Gastrocnemius medialis (tissue), 4 donors: ENCODE results near the gene DYNLRB1.

Experiments
- POLR2A ChIP-seq, 2 donors: fragments of 450-650 bp; IDR thresholded peaks; one replicate each; pipeline ENCODE4 v1.6.1; 2017; ENCODE audit warnings: antibody characterized with exemption in 2 of 2, mild to moderate bottlenecking in 2 of 2, moderate library complexity in 2 of 2
- TF ChIP-seq, protein P1 (sequence below), 5 experiments: fragments of 450-650 bp in 3 of 5; fragments of 200-600 bp in 2 of 5; sonication (generic) in 2 of 5; IDR thresholded peaks in 4 of 5; conservative IDR thresholded peaks in 1 of 5; 1 replicate in 4 of 5; 2 replicates in 1 of 5; pipeline ENCODE4 v1.5.1; 2016 to 2019; ENCODE audit warnings: antibody characterized with exemption in 5 of 5, mild to moderate bottlenecking in 3 of 5, moderate library complexity in 3 of 5

DNA sequence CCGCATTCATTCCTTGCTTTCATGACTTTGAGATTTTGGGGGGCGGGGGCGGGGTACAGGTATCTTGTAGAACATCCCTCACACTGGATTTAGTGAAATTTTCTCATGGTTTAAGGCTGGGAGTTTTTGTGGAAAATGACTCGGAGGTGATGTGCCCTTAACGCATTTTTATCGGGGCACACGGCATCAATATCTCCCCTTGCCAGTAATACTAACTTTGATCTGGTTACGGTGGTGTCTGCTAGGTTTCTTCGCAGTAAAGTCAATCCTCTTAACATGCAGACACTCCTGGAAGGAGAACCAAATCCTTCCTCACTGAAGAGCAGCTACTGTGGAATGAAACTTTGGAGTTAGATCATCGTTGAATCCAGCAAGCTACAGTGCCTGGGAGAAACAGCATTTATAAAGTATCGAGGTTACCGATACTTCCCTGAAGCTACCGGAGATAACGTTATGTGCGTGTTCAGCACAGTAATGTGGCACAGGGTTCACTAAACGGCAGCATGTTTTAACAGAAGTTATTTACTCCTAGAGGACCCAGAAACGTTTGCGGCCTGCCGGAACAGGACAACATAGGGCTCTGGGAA is 1.2 kb upstream of the DYNLRB1 start:
- TF ChIP-seq, protein P1, sequence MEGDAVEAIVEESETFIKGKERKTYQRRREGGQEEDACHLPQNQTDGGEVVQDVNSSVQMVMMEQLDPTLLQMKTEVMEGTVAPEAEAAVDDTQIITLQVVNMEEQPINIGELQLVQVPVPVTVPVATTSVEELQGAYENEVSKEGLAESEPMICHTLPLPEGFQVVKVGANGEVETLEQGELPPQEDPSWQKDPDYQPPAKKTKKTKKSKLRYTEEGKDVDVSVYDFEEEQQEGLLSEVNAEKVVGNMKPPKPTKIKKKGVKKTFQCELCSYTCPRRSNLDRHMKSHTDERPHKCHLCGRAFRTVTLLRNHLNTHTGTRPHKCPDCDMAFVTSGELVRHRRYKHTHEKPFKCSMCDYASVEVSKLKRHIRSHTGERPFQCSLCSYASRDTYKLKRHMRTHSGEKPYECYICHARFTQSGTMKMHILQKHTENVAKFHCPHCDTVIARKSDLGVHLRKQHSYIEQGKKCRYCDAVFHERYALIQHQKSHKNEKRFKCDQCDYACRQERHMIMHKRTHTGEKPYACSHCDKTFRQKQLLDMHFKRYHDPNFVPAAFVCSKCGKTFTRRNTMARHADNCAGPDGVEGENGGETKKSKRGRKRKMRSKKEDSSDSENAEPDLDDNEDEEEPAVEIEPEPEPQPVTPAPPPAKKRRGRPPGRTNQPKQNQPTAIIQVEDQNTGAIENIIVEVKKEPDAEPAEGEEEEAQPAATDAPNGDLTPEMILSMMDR (IDR thresholded peaks at IDR 0.05 in 4 of 5, conservative IDR thresholded peaks at IDR 0.05 in 1 of 5) = no peak
- TF ChIP-seq POLR2A (IDR thresholded peaks at IDR 0.05) = no peak
